ENCODE data around the gene NLRX1.
A peak's percentile ranks its signal among the peaks of the same experiment; 100 is the strongest.
"Not testable (repeated sequence)": the region's sequence is repeated elsewhere in the genome, so short reads cannot be mapped to it uniquely, and the experiment has no call there.

Gene NLRX1

GRCh38 chr11:119153049-119153818, 15.3 kb upstream of the NLRX1 start:
- no peak overlapping the region for H3K4me3 ChIP-seq (ENCODE audit: low read length)
- DNase-seq (ENCODE audit: low read depth, low spot score), result no peak

GRCh38 chr11:119154178-119154577, 14.3 kb upstream of the NLRX1 start:
- DNase-seq (ENCODE audit: low read depth, low spot score), result no peak
- H3K4me3 ChIP-seq (ENCODE audit: low read length), result no peak overlapping the region

GRCh38 chr11:119155733-119156492, 12.6 kb upstream of the NLRX1 start:
- no peak for DNase-seq (ENCODE audit: low read depth, low spot score)
- no peak overlapping the region for H3K4me3 ChIP-seq (ENCODE audit: low read length)

- no peak for DNase-seq (ENCODE audit: low read depth, low spot score)
- no peak overlapping the region for H3K4me3 ChIP-seq (ENCODE audit: low read length)
Measured at GRCh38 chr11:119156496-119156895, 12.0 kb upstream of the NLRX1 start.

GRCh38 chr11:119157063-119157462, 11.5 kb upstream of the NLRX1 start:
- DNase-seq (ENCODE audit: low read depth, low spot score), result no peak
- no peak overlapping the region for H3K4me3 ChIP-seq (ENCODE audit: low read length)

GRCh38 chr11:119158467-119158866, 10.1 kb upstream of the NLRX1 start:
- no peak overlapping the region for H3K4me3 ChIP-seq (ENCODE audit: low read length)
- DNase-seq (ENCODE audit: low read depth, low spot score), result no peak

GRCh38 chr11:119160151-119160550, 8.4 kb upstream of the NLRX1 start:
- no peak overlapping the region for H3K4me3 ChIP-seq (ENCODE audit: low read length)
- no peak for DNase-seq (ENCODE audit: low read depth, low spot score)

GRCh38 chr11:119161871-119162270, 6.7 kb upstream of the NLRX1 start:
- H3K4me3 ChIP-seq (ENCODE audit: low read length), result no peak overlapping the region
- DNase-seq (ENCODE audit: low read depth, low spot score), result no peak

GRCh38 chr11:119166368-119167076, 2.0 kb upstream of the NLRX1 start:
- no peak for DNase-seq (ENCODE audit: low read depth, low spot score)

GRCh38 chr11:119167077-119167458, 1.5 kb upstream of the NLRX1 start:
- DNase-seq (ENCODE audit: low read depth, low spot score); H3K4me3 ChIP-seq (ENCODE audit: low read length): not testable (repeated sequence)

More at GRCh38 chr11:119166368-119167076, 2.0 kb upstream of the NLRX1 start:
- H3K4me3 ChIP-seq (ENCODE audit: low read length), result no peak overlapping the region

- no peak overlapping the region for H3K4me3 ChIP-seq (ENCODE audit: low read length)
Measured at GRCh38 chr11:119167933-119168332, 592 bp upstream of the NLRX1 start.

GRCh38 chr11:119169282-119169719, 776 bp downstream of the NLRX1 start:
- no peak for DNase-seq (ENCODE audit: low read depth, low spot score)
- H3K4me3 ChIP-seq (ENCODE audit: low read length), result peak overlapping the region; percentile 78

More at GRCh38 chr11:119167933-119168332, 592 bp upstream of the NLRX1 start:
- DNase-seq (ENCODE audit: low read depth, low spot score), result no peak

- no peak for DNase-seq (ENCODE audit: low read depth, low spot score)
Measured at GRCh38 chr11:119172513-119172912, 4.0 kb downstream of the NLRX1 start.

GRCh38 chr11:119173453-119173852, 4.9 kb downstream of the NLRX1 start:
- H3K4me3 ChIP-seq (ENCODE audit: low read length), result no peak overlapping the region

More at GRCh38 chr11:119172513-119172912, 4.0 kb downstream of the NLRX1 start:
- no peak overlapping the region for H3K4me3 ChIP-seq (ENCODE audit: low read length)

GRCh38 chr11:119175493-119176077, 7.1 kb downstream of the NLRX1 start:
- no peak overlapping the region for H3K4me3 ChIP-seq (ENCODE audit: low read length)
- DNase-seq (ENCODE audit: low read depth, low spot score), result no peak

More at GRCh38 chr11:119173453-119173852, 4.9 kb downstream of the NLRX1 start:
- no peak for DNase-seq (ENCODE audit: low read depth, low spot score)

GRCh38 chr11:119178166-119178680, 9.7 kb downstream of the NLRX1 start:
- DNase-seq (ENCODE audit: low read depth, low spot score), result peak; percentile 32
- no peak overlapping the region for H3K4me3 ChIP-seq (ENCODE audit: low read length)

GRCh38 chr11:119179342-119179741, 10.8 kb downstream of the NLRX1 start:
- no peak overlapping the region for H3K4me3 ChIP-seq (ENCODE audit: low read length)

GRCh38 chr11:119179983-119180382, 11.5 kb downstream of the NLRX1 start:
- no peak for DNase-seq (ENCODE audit: low read depth, low spot score)
- H3K4me3 ChIP-seq (ENCODE audit: low read length), result no peak overlapping the region

More at GRCh38 chr11:119179342-119179741, 10.8 kb downstream of the NLRX1 start:
- no peak for DNase-seq (ENCODE audit: low read depth, low spot score)

Data from Jurkat, Clone E6-1 (cell line).